ENCODE data around the gene RBX1.
"Not testable (repeated sequence)": the region's sequence is repeated elsewhere in the genome, so short reads cannot be mapped to it uniquely, and the experiment has no call there.

The RBX1 gene

GRCh38 chr22:40950962-40951794 is at the start of gene RBX1:
TSS of gene RBX1 (plus strand) at chr22:40951378. CDS start at chr22:40951399, 21 bp downstream.
- DNase-seq, result peak; percentile 99

GRCh38 chr22:40904101-40904500 is 47.1 kb upstream of the RBX1 start:
- no peak for DNase-seq

GRCh38 chr22:40908895-40909294 is 42.3 kb upstream of the RBX1 start:
- DNase-seq, result no peak

- no peak for DNase-seq
These were observed 39.4 kb upstream of the RBX1 start for GRCh38 chr22:40911772-40912171.

- DNase-seq, result not testable (repeated sequence)
These were observed 38.2 kb upstream of the RBX1 start for GRCh38 chr22:40912987-40913386.

GRCh38 chr22:40919446-40919845 is 31.7 kb upstream of the RBX1 start:
- DNase-seq, result no peak

- no peak for DNase-seq
These were observed 30.7 kb upstream of the RBX1 start for GRCh38 chr22:40920526-40920925.

GRCh38 chr22:40922484-40923303 is 28.5 kb upstream of the RBX1 start:
- no peak for DNase-seq

GRCh38 chr22:40928657-40929056 is 22.5 kb upstream of the RBX1 start:
- DNase-seq, result no peak

- no peak for DNase-seq
These were observed 18.8 kb upstream of the RBX1 start for GRCh38 chr22:40932396-40932795.

GRCh38 chr22:40939202-40939601 is 12.0 kb upstream of the RBX1 start:
- DNase-seq, result no peak

GRCh38 chr22:40951795-40952605 is 822 bp downstream of the RBX1 start:
- no peak for DNase-seq

- DNase-seq, result no peak
These were observed 2.3 kb downstream of the RBX1 start for GRCh38 chr22:40953471-40953870.

- no peak for DNase-seq
These were observed 2.9 kb downstream of the RBX1 start for GRCh38 chr22:40954113-40954512.

GRCh38 chr22:40955571-40955970 is 4.4 kb downstream of the RBX1 start:
- DNase-seq, result no peak

GRCh38 chr22:40957601-40958000 is 6.4 kb downstream of the RBX1 start:
- no peak for DNase-seq

- DNase-seq, result no peak
These were observed 7.1 kb downstream of the RBX1 start for GRCh38 chr22:40958299-40958698.

- DNase-seq, result no peak
These were observed 9.0 kb downstream of the RBX1 start for GRCh38 chr22:40960145-40960544.

- no peak for DNase-seq
These were observed 15.0 kb downstream of the RBX1 start for GRCh38 chr22:40965936-40966725.

- no peak for DNase-seq
These were observed 15.5 kb downstream of the RBX1 start for GRCh38 chr22:40966726-40967085.

GRCh38 chr22:40967111-40967760 is 16.1 kb downstream of the RBX1 start:
- DNase-seq, result no peak

GRCh38 chr22:40972587-40972986 is 21.4 kb downstream of the RBX1 start:
- DNase-seq, result no peak
